GM12878 (cell line): ENCODE results near the gene SRSF8. TPM values are rescaled to one million over a fixed set of nuclear protein-coding genes. Genes with fewer than 3 reads are reported as not detected.

Experiments
- ATAC-seq: fragments of 200-7000 bp; cut with Tn5 transposase; 3 replicates; pipeline ENCODE4 v1.9.1; 2020; ENCODE audit warnings: mild to moderate bottlenecking, moderate library complexity
- BruUV-seq: library from RNA; stranded (reverse); fragments of 400-500 nt; replicated peaks from 2 replicates; lab custom pipeline; 2021; lab: Mats Ljungman, UMichigan
- CTCF ChIA-PET: fragments of 300-600 bp; sonication (Branson Sonifier 250); formaldehyde crosslinking; extraction: SDS; loops from one replicate; lab custom pipeline; 2021; ENCODE audit warnings: inconsistent platforms; lab: Yijun Ruan, JAX
- POLR2A ChIA-PET: fragments of 350-600 bp; formaldehyde crosslinking; extraction: SDS; loops from one replicate; lab custom pipeline; 2021; ENCODE audit warnings: inconsistent platforms; lab: Charles Lee
- RAD21 ChIA-PET: fragments of 300-600 bp; sonication (Branson Sonifier 250); formaldehyde crosslinking; loops from one replicate; lab custom pipeline; 2023; ENCODE audit warnings: antibody characterized with exemption; ENCODE audit not compliant: unreplicated experiment; lab: Charles Lee
- SMC1A ChIA-PET: fragments of 300-600 bp; sonication (Branson Sonifier 250); formaldehyde crosslinking; loops from one replicate; lab custom pipeline; 2023; ENCODE audit not compliant: unreplicated experiment, uncharacterized antibody; lab: Charles Lee
- DNase-seq: peaks from one replicate; pipeline ENCODE4 v3.0.0-alpha.2; 2011; ENCODE audit warnings: low read depth, low spot score
- FAIRE-seq: peaks from 3 replicates; lab custom pipeline; 2011; peaks lifted over from hg19 to GRCh38; lab: Jason Lieb, UNC
- H2AFZ ChIP-seq: 2 replicates; pipeline ENCODE4 v1.6.0; 2011; ENCODE audit warnings: low read depth, low read length, control low read depth; ENCODE audit not compliant: control insufficient read depth
- H3K27ac ChIP-seq: 2 replicates; pipeline ENCODE4 v1.5.1; 2011; ENCODE audit warnings: control low read depth; ENCODE audit not compliant: control insufficient read depth, insufficient read depth
- H3K27me3 ChIP-seq, 2 experiments: replicated peaks in 1 of 2; 2 replicates each; pipeline versions ENCODE4 v1.6.0 to v1.6.1; 2011; ENCODE audit warnings: low read length in 1 of 2; ENCODE audit not compliant: control insufficient read depth in 2 of 2, insufficient read depth in 2 of 2
- H3K36me3 ChIP-seq, 2 experiments: 2 replicates each; pipeline ENCODE4 v1.5.1; 2011; ENCODE audit warnings: low read length in 1 of 2; ENCODE audit not compliant: control insufficient read depth in 2 of 2, insufficient read depth in 2 of 2
- H3K4me1 ChIP-seq: 2 replicates; pipeline ENCODE4 v1.6.1; 2011; ENCODE audit warnings: mild to moderate bottlenecking, low read length, moderate library complexity, mixed read lengths; ENCODE audit not compliant: control insufficient read depth, insufficient read depth
- H3K4me2 ChIP-seq: 2 replicates; pipeline ENCODE4 v1.6.0; 2011; ENCODE audit warnings: control low read depth; ENCODE audit not compliant: control insufficient read depth, insufficient read depth
- H3K4me3 ChIP-seq: fragments of 200-600 bp; sonication (generic); 2 replicates; pipeline ENCODE4 v1.5.1; 2016
- H3K79me2 ChIP-seq: 2 replicates; pipeline ENCODE4 v1.6.0; 2011; ENCODE audit warnings: low read length; ENCODE audit not compliant: control insufficient read depth, insufficient read depth
- H3K9ac ChIP-seq: 2 replicates; pipeline ENCODE4 v1.8.0; 2011; ENCODE audit warnings: low read length, control low read depth, mixed read lengths; ENCODE audit not compliant: control insufficient read depth, insufficient read depth
- H3K9me3 ChIP-seq: replicated peaks from 3 replicates; pipeline ENCODE4 v1.5.1; 2011; ENCODE audit warnings: mild to moderate bottlenecking, low read length; ENCODE audit not compliant: control insufficient read depth, insufficient read depth
- H4K20me1 ChIP-seq: 2 replicates; pipeline ENCODE4 v1.6.0; 2011; ENCODE audit not compliant: control insufficient read depth, insufficient read depth
- ETV6 ChIP-seq, 2 experiments: fragments of 450-650 bp in 1 of 2; IDR thresholded peaks in 1 of 2; conservative IDR thresholded peaks in 1 of 2; 2 replicates each; pipeline ENCODE4 v1.6.1; 2014; ENCODE audit warnings: antibody characterized with exemption in 1 of 2, borderline replicate concordance in 1 of 2, low read depth in 1 of 2, mild to moderate bottlenecking in 1 of 2, moderate library complexity in 1 of 2
- MEF2A ChIP-seq: IDR thresholded peaks from 2 replicates; pipeline ENCODE4 v1.6.1; 2011; ENCODE audit warnings: low read depth, mild to moderate bottlenecking, low read length, moderate library complexity; ENCODE audit not compliant: insufficient read depth
- MLLT1 ChIP-seq: fragments of 450-650 bp; IDR thresholded peaks from 2 replicates; pipeline ENCODE4 v1.6.1; 2016; ENCODE audit warnings: mild to moderate bottlenecking
- MYB ChIP-seq: fragments of 150-350 bp; IDR thresholded peaks from 2 replicates; pipeline ENCODE4 v1.6.1; 2014; ENCODE audit warnings: mild to moderate bottlenecking, low read depth, low read length, borderline replicate concordance
- RUNX3 ChIP-seq: IDR thresholded peaks from 2 replicates; pipeline ENCODE4 v1.6.1; 2012; ENCODE audit warnings: low read length, inconsistent platforms
- SMC3 ChIP-seq: IDR thresholded peaks from 2 replicates; pipeline ENCODE4 v1.6.1; 2011; ENCODE audit warnings: low read length, improper control_type of control experiment, borderline replicate concordance
- STAT1 ChIP-seq: fragments of 450-650 bp; conservative IDR thresholded peaks from 2 replicates; pipeline ENCODE4 v1.6.1; 2014; ENCODE audit warnings: antibody characterized with exemption, mild to moderate bottlenecking
- TBL1XR1 ChIP-seq: IDR thresholded peaks from 2 replicates; pipeline ENCODE4 v1.6.1; 2012; ENCODE audit warnings: low read depth, low read length, improper control_type of control experiment
- ZNF384 ChIP-seq: IDR thresholded peaks from 2 replicates; pipeline ENCODE4 v1.6.1; 2012; ENCODE audit warnings: low read depth, mild to moderate bottlenecking, low read length, improper control_type of control experiment, borderline replicate concordance
- WGBS: methylation state at CpG from one replicate; pipeline ENCODE4 v1.1.6; 2016; ENCODE audit warnings: low lambda C conversion rate; ENCODE audit not compliant: insufficient replicate concordance, insufficient coverage; ENCODE audit errors: missing lambda C conversion rate; 5-methylcytosine and 5-hydroxymethylcytosine counted together
- in situ Hi-C: fragments of 300-500 bp; cut with MboI; formaldehyde crosslinking; loops from 9 replicates; pipeline ENCODE4 v1.14.3; 2018; ENCODE audit warnings: mixed read lengths
- intact Hi-C: fragments of 100-400 bp; cut with micrococcal nuclease; formaldehyde crosslinking; loops from one replicate; pipeline ENCODE4 v1.14.2; 2022; ENCODE audit not compliant: unreplicated experiment
- polyA plus RNA-seq, 11 experiments: library from polyadenylated mRNA; depleted of rRNA in 4 of 11; unstranded in 6 of 11; stranded (reverse) in 5 of 11; fragments of >200 nt; fragmentation: Nextera tagmentation in 4 of 11; fragmentation: Illumina TruSeq in 1 of 11; extraction: Ambion mirVana in 4 of 11; extraction: Trizol in 1 of 11; gene quantifications; 1 replicate in 1 of 11; 2 replicates in 10 of 11; pipeline versions ENCODE4 v1.2.1 to v1.2.3, GENCODE V29; 2011 to 2016; ENCODE audit warnings: inconsistent platforms in 2 of 11, missing spikeins in 2 of 11, low read depth in 1 of 11
- total RNA-seq, 4 experiments: library from RNA; depleted of rRNA in 3 of 4; stranded (reverse); fragments of >200 nt in 3 of 4; fragmentation: Illumina TruSeq in 1 of 4; extraction: Trizol in 1 of 4; gene quantifications; 2 replicates each; pipeline versions ENCODE4 v1.2.1 to v1.2.3, GENCODE V29; 2013 to 2021

The SRSF8 gene
- total and polyA plus RNA-seq, 10 of the 15 experiments (the other 5 are each of a cell fraction or from before 2014, with no cell fraction given), result 14.2 to 43.1 (median 27.1) TPM

GRCh38 chr11:95081412-95081811, 14.7 kb downstream of the SRSF8 start:
- Histone ChIP-seq H3K79me2 (no peaks in the 10 kb centered on the region), H4K20me1 (no peaks in the 10 kb centered on the region)
- WGBS, result 67% methylated on average over 4 of the region's 4 CpGs
- POLR2A ChIA-PET, result interaction anchor here (1.0 to 2.3 kb wide), 2 partner anchors 10 to 13 kb away, joined by 4 to 7 read pairs; no protein-coding TSS in a partner anchor
- no peak for DNase-seq
- intact Hi-C loops, result no loop called here
- in situ Hi-C loops, result no loop called here
- TF ChIP-seq RUNX3 (no peak), ZNF384 (no peak), TBL1XR1 (no peak), SMC3 (no peak), MEF2A (no peak), MLLT1 (no peak), ETV6 (conservative IDR thresholded peaks at IDR 0.05 in 1 of 2, IDR thresholded peaks at IDR 0.05 in 1 of 2; ENCODE audit: borderline replicate concordance in 1 of 2, low read depth in 1 of 2) (no peak), STAT1 (no peak), MYB (no peak)
- TF ChIP-seq, all 136 proteins: peak for 0
- ChIA-PET CTCF (interaction anchor here (1.1 to 4.1 kb wide), 6 partner anchors 12 to 64 kb away, joined by 3 to 37 read pairs (median 4); no protein-coding TSS in a partner anchor), SMC1A (interaction anchor here (1.1 to 8.7 kb wide), 5 partner anchors 9 to 16 kb away, joined by 3 to 85 read pairs (median 6); partner anchors contain the start of gene SRSF8), RAD21 (interaction anchor here (1.2 to 2.0 kb wide), 3 partner anchors 8 to 11 kb away, joined by 4 to 6 read pairs (median 6); partner anchors contain the start of gene ENDOD1)
- BruUV-seq, result no TSS peak
- FAIRE-seq, result no peak
- Histone ChIP-seq H3K4me1 (peaks cover 5% of the 10 kb centered on the region; the same call in 1 of the 2 replicates), H3K4me3 (no peak overlapping the region), H3K9me3 (no peaks in the 10 kb centered on the region), H3K36me3 (no peaks in the 10 kb centered on the region), H3K27me3 (no peaks in the 10 kb centered on the region), H2AFZ (no peak overlapping the region), H3K27ac (no peak overlapping the region), H3K4me2 (no peak overlapping the region), H3K9ac (no peak overlapping the region)
- ATAC-seq, result no peak
